GM19099 (cell line): ENCODE measurements around the gene MAGEA9B.
"Not testable (repeated sequence)": the region's sequence is repeated elsewhere in the genome, so short reads cannot be mapped to it uniquely, and the experiment has no call there.

Source experiments
- POLR2A ChIP-seq: IDR thresholded peaks from 3 replicates; pipeline ENCODE4 v1.6.1; 2011; ENCODE audit warnings: low read depth; ENCODE audit not compliant: insufficient read length; ENCODE audit errors: extremely low read depth

Gene MAGEA9B

DNA sequence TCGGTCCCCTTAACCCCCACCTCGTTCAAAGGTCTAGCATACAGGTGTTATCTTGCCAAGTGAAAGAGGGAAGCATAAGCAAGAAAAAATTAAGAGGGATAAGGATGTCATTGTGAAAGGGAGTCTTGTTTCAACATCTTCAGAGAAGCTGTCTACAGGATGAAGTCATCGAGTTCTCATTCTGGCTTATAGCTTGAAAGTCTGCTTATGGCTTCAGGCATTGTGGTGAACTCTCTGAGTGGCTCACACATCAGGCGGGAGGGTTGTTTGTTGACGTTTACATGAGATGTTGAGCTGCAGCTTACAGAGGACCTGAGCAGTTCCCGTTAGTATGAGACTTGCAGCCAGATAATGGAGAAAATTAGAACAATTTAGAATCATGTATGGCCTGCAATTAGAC is 16.6 kb downstream of the MAGEA9B start:
- no peak for TF ChIP-seq POLR2A

DNA sequence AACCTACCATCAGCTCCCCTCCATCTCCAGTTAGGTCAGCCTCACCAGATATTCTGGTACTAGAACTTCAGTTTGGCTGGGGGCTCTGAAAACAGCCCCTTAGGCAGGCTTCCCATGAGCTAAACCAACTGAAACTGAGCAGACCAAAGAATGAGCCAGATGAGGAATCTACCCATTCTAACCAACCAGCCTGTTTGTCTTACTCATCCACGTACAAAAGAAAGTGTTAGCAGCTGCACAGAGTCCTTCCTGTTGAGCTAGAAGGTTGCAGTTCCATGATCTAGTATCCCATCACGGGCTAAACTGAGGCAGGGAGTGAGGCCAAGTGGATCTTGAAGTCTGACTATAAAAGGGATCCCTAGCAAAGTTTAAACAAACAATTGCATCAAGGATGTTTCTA is 17.5 kb downstream of the MAGEA9B start:
- no peak for TF ChIP-seq POLR2A

DNA sequence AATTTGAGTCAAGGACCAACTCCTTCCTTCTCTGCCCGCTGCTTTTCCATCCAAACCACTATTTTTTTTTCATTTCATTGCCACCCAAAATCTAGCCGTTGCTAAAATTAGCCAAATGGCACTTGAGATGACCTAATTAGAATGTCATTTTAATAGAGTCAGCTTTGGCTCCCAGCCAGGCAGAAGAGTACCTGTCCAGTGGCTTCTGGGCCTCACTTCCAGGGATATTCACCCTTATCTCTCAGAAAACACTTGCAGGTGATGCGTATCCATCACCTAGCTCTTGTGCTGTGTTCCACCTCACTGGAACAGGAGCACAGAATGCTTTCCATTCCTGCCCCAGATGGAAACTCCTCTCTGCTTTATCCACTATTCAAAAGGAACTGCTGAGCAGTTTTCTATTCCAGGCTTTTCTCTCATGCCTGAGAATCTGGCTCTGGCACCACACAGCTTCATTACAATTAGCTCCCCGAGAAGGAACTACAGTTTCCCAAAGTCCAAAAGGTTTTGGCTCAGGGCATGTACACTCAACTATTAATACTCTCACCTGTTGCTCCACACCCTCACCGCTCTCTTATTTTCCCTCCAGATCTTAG is 18.5 kb downstream of the MAGEA9B start:
- TF ChIP-seq POLR2A = no peak

DNA sequence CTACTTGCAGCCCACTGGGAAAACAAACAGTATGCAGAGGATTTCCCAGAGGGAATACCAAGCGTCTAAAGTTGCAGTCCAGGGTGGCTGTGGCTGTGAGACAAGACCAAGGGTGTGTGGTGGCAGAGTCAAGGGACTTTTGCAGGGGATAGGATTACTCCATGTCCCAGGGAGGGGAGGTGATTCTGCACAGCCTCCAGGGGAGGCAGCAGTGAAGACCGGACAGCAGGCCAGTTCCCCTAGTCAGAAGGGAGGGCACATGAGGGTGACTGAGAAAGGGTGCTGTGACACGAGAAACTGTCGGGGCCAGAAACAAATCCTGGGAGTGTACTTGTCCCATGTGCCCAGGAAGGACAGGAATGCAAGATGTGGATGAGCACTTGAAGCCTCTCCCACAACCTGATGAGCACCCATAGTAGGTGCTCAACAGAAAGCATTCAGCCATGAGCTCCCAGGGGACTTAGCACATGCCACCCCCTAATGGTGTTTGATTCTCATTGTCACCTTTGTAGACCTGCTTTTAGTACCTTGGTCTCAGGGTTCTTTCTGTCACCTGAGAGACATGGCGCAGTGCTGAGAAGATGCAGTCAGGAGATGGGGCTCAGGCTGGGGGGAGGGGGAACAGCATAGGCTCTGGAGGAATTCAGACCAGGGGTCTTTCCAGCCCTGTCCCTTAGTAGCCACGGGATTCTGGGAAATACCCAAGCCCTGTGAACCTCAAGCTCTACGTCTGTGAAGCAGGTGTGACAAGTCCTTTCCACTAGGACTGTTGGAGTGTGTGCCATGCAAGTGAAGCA is 19.4 kb downstream of the MAGEA9B start:
- no peak for TF ChIP-seq POLR2A

DNA sequence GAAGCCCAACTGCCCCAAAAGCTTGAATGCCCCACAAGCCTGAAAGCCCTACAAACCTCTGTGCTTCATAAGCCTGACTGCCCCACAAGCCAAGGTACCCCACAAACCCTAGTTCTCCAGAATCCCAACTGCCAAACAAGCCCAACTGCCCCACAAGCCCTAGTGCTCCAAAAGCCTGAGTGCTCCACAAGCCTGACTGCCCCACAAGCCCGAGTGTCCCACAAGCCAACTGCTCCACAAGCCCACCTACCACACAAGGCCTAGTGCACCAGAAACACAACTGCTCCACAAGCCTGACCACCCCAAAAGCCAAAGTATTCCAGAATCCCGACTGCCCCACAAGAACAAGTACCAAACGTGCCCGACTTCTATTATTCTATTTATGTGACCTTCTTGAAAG is 23.9 kb downstream of the MAGEA9B start:
- TF ChIP-seq POLR2A = no peak

DNA sequence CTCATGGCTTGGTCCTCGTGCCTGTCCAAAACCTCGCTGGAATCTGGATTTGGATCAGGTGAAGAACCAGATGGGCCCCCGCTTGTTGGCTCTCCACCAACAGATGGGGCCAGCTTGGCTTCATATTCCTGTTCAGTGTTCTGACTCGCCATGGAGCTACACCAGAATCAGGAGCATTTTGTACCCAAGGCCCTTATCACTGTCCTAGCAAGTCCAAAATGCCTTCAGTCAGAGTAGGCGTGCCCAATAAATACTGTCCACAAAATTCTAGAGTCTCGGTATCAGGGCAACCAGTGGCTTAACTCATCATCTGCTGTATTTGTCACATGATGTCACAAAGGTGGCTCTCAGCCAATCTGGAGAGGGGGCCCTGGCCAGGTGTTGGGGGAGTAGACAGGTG is 37.6 kb downstream of the MAGEA9B start, which contains the start of gene HSFX3:
TSS of gene HSFX3 (minus strand) at position 224 of the 400 bp plus-strand sequence. CDS start at position 152, 72 bp downstream.
- not testable (repeated sequence) for TF ChIP-seq POLR2A

DNA sequence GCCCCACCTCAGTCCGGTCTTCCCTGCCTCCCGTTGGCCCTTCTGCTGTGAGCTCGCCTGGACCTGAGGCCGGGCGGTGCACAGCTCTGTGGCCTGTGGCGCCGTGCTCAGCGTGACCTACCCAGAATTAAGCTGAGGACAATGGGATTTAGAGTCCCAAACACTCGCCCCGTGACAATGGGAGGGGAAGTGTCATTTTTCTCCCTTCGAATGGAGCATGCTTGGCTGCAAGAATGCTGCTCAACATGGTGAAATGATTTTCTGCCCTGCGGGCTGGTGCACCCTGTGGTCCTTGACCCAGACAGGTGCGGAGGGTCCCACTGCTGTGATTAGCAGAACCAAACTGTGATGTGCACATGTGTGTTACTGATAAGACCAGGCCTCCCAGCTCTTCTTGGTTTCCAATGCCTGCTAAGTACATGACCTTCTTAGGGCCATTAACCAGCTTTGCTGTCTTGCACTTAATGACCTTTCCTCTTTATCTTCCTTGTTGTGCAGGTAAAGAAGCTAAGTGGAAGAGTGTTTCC is 45.7 kb downstream of the MAGEA9B start:
- TF ChIP-seq POLR2A = no peak

DNA sequence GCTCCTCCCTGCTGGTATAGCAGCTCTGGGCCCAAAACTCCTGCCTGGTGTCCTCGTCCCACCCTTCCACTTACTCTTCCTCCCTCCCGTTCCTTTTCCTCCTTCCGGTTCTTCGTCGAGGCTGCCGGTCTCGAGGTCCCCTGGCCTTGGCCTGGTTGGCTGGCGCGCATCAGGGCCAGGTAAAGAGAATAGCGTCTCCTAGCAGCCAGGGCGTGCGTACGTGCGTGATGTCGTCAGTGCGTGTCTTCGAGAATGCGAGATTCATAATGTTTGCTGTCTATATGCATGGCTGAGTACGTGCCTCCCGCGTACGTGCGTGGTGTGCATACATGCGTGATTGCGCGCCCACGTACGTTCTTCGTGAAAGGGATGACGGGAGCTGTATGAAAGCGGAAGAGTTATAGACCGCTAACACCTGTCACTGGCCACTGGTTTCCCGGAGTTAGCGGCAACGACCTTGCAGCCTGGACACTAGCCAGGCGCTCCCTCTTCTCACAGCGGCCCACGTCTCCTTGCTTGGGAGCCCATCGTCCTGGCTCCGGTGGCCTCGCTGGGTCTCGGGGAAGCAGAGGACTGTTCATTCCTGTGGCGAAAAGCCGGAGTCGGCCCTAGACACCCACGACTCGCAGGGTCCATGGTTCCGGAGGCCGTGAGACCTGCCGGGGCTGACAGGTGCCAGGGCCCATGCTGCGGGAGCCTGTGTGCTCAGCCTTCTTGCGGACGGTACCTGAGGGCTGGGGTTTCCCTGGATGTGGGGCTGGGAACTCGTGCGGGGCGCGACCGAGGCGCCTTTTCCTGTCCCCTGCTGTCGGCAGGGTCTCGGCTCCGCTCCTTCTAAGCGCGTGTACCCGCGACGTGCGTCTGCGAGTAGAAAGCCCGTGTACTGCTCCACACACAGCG is 46.4 kb downstream of the MAGEA9B start, which contains the start of gene EOLA1:
TSS of gene EOLA1 (plus strand) at position 392 of the 900 bp plus-strand sequence. CDS start 4,619 bp downstream, outside the sequence.
- TF ChIP-seq POLR2A = peak; percentile 77

DNA sequence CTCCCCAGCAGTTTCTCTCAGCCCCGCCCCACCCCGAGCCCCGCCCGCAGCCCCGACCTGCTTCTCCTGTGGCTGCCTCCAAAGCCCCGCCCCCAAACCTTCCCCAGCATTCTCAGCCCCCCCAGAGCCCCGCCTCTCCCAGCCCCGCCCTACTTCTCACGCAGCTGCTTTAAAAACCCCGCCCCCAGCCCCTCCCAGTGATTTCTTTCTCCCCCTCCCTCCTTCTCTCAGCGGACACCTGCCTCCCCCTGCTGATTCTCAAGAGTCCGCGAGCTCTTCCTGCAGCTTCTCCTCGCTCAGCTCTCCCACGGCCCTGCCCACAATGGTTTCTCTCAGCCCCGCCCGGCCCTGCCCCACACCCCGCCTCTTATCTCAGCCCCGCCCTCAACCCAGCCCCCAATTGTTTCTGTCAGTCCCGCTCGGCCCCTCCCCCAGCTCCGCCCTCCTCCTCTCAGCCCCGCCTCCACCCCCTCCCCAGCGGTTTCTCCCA is 47.1 kb downstream of the MAGEA9B start:
- TF ChIP-seq POLR2A = no peak

DNA sequence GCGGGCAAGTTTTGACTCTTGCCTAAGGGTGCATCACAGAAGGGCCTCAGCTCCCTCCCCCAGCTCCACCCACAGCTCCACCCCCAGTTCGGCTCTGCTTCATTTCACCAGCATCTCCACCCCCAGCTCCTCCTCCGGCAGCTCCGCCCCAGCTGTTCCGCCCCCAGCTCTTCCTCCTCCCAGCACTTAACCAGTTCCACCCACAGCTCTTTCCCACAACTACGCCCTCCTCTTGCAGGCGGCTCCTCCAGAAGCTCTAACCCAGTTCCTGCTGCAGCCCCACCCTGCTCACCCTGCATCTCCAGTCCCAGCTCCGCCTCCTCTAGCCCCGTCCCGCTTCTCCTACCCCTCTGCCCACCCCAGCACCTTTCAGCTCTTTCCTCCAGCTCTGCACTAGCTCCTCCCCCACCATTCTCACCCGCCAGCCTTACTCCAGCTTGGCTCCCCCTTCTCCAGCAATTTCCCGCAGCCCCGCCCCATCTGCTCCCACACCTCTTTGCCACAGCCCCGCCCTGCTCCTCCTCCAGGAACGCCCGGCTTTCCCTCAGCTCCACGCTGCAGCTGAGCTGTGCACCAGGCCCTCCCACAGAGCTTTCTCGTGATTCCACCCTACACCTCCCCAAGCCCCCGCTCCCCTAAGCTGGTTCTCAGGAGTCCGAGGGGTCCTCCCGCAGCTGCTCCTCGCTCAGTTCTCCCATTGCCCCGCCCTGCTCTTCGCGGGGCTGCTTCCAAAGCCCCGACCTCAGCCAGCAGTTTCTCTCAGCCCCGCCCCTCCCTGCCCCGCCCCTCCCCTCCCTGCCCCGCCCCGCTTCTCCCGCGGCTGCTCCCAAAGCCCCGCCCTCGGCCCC is 47.8 kb downstream of the MAGEA9B start:
- peak; percentile 23 for TF ChIP-seq POLR2A
